ENCODE measurements around the gene MFGE8. TPM values are rescaled to one million over a fixed set of nuclear protein-coding genes. Genes with fewer than 3 reads are reported as not detected.

Gene MFGE8
- total RNA-seq, 1 experiment from 2014 or later = 54.5 TPM

DNA sequence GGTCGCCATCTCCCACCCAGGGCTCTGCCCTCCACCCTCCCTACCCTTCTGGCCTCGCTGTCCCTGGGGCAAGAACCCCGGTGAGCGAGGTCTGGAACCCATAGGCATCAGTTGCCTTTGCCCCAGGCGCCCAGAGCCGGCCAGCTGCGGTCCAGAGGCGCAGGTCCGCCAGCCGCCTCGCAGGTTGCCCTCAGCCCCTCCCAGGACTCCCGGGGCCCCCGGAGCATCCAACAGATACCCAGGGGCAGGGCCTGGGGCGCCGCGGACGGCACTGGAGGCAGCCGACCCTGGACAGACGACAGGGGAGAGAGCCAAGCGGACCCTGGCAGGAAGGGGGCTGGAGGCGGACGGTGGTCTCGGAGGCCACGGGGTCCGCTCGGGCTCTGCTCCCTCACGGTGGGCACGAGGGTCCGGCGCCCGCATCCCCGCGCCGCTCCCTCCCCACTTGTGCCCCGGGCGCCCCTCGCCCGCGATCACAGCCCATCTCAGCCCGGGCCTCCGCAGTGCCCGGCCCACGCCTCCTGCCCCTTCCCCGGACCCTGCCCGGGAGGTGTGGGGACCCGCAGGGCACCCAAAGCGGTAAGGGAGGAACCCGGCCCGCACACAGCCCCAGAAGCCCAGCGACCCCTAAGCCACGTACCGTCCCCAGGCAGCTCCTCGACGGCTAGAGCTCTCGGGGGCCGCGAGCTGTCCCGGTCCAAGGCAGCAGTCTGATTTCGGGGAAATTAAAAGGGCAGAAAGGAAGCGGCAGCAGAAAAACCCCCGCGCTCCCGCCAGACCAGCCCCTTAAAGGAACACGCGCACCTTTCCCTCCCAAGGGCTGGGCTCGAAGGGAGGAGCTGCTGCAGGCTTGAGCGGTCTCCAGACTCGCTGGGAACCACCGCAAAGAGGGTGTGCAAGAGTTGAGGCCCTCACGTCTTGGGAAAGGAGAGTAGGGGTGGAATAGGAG lies 18.1 kb downstream of the MFGE8 start, which contains the start of gene HAPLN3:
HAPLN3 (minus strand) TSS at position 726 of the 949 bp plus-strand sequence. CDS start 8,246 bp downstream, outside the sequence.
- Histone ChIP-seq H3K4me1 (replicated peaks; ENCODE audit: insufficient read depth) (no peaks in the 10 kb centered on the region), H3K27me3 (ENCODE audit: insufficient read depth, low read depth) (peaks cover 19% of the 10 kb centered on the region; the same call in 1 of the 2 replicates), H3K4me2 (peak within 1 kb of the TSS; percentile 68), H4K20me1 (ENCODE audit: insufficient read depth) (no peaks in the 10 kb centered on the region), H2AFZ (peak within 1 kb of the TSS; percentile 57; the same call in 1 of the 2 replicates), H3K4me3 (peak within 1 kb of the TSS; percentile 34; the same call in 1 of the 2 replicates), H3K79me2 (ENCODE audit: low read depth) (no peaks in the 10 kb centered on the region), H3K27ac (no peak within 1 kb of the TSS), H3K9me3 (ENCODE audit: insufficient read depth, low read depth) (no peaks in the 10 kb centered on the region), H3K36me3 (ENCODE audit: low read depth) (no peaks in the 10 kb centered on the region), H3K9me2 (ENCODE audit: insufficient read depth) (no peaks in the 10 kb centered on the region), H3F3A (ENCODE audit: insufficient read depth, low read depth) (no peaks in the 10 kb centered on the region)
- intact Hi-C loops (cut with micrococcal nuclease; ENCODE audit: unreplicated experiment) = loop anchor here (2.0 to 10.0 kb wide), 3 partner anchors 122 to 440 kb away; partner anchors contain the start of gene POLG
- POLR2A ChIA-PET (ENCODE audit: unreplicated experiment) = interaction anchor here (0.6 kb wide), 1 partner anchor 440 kb away, joined by 7 read pairs; the partner anchor contains the start of gene POLG
- TF ChIP-seq EZH2 (IDR thresholded peaks at IDR 0.05; ENCODE audit: low read depth) = no peak
- TF ChIP-seq, protein P1, sequence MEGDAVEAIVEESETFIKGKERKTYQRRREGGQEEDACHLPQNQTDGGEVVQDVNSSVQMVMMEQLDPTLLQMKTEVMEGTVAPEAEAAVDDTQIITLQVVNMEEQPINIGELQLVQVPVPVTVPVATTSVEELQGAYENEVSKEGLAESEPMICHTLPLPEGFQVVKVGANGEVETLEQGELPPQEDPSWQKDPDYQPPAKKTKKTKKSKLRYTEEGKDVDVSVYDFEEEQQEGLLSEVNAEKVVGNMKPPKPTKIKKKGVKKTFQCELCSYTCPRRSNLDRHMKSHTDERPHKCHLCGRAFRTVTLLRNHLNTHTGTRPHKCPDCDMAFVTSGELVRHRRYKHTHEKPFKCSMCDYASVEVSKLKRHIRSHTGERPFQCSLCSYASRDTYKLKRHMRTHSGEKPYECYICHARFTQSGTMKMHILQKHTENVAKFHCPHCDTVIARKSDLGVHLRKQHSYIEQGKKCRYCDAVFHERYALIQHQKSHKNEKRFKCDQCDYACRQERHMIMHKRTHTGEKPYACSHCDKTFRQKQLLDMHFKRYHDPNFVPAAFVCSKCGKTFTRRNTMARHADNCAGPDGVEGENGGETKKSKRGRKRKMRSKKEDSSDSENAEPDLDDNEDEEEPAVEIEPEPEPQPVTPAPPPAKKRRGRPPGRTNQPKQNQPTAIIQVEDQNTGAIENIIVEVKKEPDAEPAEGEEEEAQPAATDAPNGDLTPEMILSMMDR (conservative IDR thresholded peaks at IDR 0.05) = no peak
- peak in 1 of 2 experiments; percentile 29 for DNase-seq
- no TSS peak for BruUV-seq (replicated peaks)
- CTCF ChIA-PET = interaction anchor here (0.6 to 2.0 kb wide), 4 partner anchors 10 to 260 kb away, joined by 3 to 7 read pairs (median 4); no protein-coding TSS in a partner anchor

DNA sequence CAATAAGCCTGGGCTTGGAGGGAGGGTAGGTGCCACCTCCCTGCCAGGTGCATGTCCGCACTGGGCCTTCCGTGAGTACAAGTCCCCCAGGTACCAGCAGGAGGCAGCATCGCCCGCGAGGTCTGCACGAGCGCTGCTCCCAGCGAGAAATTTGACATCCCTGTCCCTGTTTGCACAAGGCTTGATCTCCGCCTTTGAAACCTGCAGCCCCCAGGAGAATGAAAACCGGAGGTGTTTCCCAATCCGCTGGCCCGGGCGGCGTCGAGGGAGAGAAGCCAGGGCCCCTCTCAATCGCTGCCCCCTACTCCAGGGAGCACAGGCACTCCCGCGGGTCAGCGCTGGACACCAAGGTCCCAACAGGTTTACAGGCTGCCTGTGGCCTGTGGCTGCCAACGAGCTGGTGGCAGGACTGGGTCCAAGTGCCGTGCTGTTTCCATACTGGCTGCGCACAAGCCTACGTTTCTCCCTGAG lies 18.8 kb downstream of the MFGE8 start:
- DNase-seq = peak; percentile 43 to 80
- BruUV-seq (replicated peaks) = no TSS peak
- Histone ChIP-seq H3K9me3 (ENCODE audit: insufficient read depth, low read depth) (no peaks in the 10 kb centered on the region), H2AFZ (peak overlapping the region; percentile 57; the same call in 1 of the 2 replicates), H4K20me1 (ENCODE audit: insufficient read depth) (no peaks in the 10 kb centered on the region), H3K4me3 (peak overlapping the region; percentile 34; the same call in 1 of the 2 replicates), H3F3A (ENCODE audit: insufficient read depth, low read depth) (no peaks in the 10 kb centered on the region), H3K27ac (no peak overlapping the region), H3K36me3 (ENCODE audit: low read depth) (no peaks in the 10 kb centered on the region), H3K79me2 (ENCODE audit: low read depth) (no peaks in the 10 kb centered on the region), H3K4me2 (peak overlapping the region; percentile 68), H3K27me3 (ENCODE audit: insufficient read depth, low read depth) (peaks cover 22% of the 10 kb centered on the region; the same call in 1 of the 2 replicates), H3K9me2 (ENCODE audit: insufficient read depth) (no peaks in the 10 kb centered on the region), H3K4me1 (replicated peaks; ENCODE audit: insufficient read depth) (no peaks in the 10 kb centered on the region)
- TF ChIP-seq, protein P1 (conservative IDR thresholded peaks at IDR 0.05) = peak; percentile 78
- TF ChIP-seq EZH2 (IDR thresholded peaks at IDR 0.05; ENCODE audit: low read depth) = no peak
- intact Hi-C loops (cut with micrococcal nuclease; ENCODE audit: unreplicated experiment) = loop anchor here (2.0 to 10.0 kb wide), 3 partner anchors 122 to 440 kb away; partner anchors contain the start of gene POLG
- CTCF ChIA-PET = interaction anchor here (0.6 to 2.0 kb wide), 3 partner anchors 11 to 259 kb away, joined by 3 to 9 read pairs (median 7); no protein-coding TSS in a partner anchor
- POLR2A ChIA-PET (ENCODE audit: unreplicated experiment) = no interaction called here

DNA sequence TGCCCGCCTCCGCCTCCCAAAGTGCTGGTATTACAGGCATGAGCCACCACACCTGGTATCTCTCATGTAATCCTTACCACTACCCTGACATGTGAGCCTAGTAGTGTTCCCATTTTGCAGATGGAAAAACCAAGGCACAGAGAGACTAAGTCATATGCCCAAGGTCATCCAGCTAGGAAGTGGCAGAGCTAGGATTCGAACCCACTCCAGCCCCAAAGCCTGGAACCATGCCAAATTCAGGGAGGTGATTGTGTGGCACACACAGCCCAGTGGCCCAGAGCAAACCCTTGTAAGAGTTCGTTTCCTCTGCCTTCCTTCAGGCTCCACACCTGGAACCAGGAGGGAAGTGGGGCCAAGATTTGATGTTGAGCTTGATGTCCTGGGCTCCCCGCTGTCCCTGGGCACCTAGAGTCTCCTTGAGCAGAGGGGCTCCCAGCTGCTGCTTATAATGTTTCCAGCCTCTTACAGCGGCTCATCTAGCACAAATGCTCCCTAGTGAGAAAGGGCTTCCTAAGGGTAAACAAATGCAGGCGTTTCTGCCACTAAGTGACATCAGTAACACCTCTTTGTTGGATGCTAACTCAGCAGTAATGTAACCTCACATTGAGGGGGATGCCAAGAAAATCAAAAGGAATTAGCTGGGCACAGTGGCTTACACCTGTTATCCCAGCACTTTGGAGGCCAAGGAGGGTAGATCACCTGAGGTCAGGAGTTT lies 21.5 kb downstream of the MFGE8 start:
- DNase-seq = no peak
- Histone ChIP-seq H3K9me2 (ENCODE audit: insufficient read depth) (no peaks in the 10 kb centered on the region), H3K4me1 (replicated peaks; ENCODE audit: insufficient read depth) (no peaks in the 10 kb centered on the region), H2AFZ (no peak overlapping the region), H3K27me3 (ENCODE audit: insufficient read depth, low read depth) (peaks cover 26% of the 10 kb centered on the region; the same call in 1 of the 2 replicates), H3K79me2 (ENCODE audit: low read depth) (no peaks in the 10 kb centered on the region), H3F3A (ENCODE audit: insufficient read depth, low read depth) (no peaks in the 10 kb centered on the region), H3K27ac (no peak overlapping the region), H4K20me1 (ENCODE audit: insufficient read depth) (no peaks in the 10 kb centered on the region), H3K4me2 (no peak overlapping the region), H3K36me3 (ENCODE audit: low read depth) (no peaks in the 10 kb centered on the region), H3K9me3 (ENCODE audit: insufficient read depth, low read depth) (no peaks in the 10 kb centered on the region), H3K4me3 (no peak overlapping the region)
- ChIA-PET CTCF (no interaction called here), POLR2A (ENCODE audit: unreplicated experiment) (no interaction called here)
- intact Hi-C loops (cut with micrococcal nuclease; ENCODE audit: unreplicated experiment) = loop anchor here (10.0 kb wide), 1 partner anchor 443 kb away; the partner anchor contains the start of gene POLG
- BruUV-seq (replicated peaks) = no TSS peak
- no peak for TF ChIP-seq EZH2 (IDR thresholded peaks at IDR 0.05; ENCODE audit: low read depth)

All from PC-9 (cell line).